GM18498 (cell line): ENCODE data around the gene SMG9.

ENCODE experiments used
- ATAC-seq: cut with Tn5 transposase; IDR thresholded peaks from one replicate; pipeline ENCODE4 v1.9.1; 2021; ENCODE audit warnings: mild to moderate bottlenecking, moderate library complexity; ENCODE audit not compliant: unreplicated experiment

The SMG9 gene, protein sequence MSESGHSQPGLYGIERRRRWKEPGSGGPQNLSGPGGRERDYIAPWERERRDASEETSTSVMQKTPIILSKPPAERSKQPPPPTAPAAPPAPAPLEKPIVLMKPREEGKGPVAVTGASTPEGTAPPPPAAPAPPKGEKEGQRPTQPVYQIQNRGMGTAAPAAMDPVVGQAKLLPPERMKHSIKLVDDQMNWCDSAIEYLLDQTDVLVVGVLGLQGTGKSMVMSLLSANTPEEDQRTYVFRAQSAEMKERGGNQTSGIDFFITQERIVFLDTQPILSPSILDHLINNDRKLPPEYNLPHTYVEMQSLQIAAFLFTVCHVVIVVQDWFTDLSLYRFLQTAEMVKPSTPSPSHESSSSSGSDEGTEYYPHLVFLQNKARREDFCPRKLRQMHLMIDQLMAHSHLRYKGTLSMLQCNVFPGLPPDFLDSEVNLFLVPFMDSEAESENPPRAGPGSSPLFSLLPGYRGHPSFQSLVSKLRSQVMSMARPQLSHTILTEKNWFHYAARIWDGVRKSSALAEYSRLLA

DNA sequence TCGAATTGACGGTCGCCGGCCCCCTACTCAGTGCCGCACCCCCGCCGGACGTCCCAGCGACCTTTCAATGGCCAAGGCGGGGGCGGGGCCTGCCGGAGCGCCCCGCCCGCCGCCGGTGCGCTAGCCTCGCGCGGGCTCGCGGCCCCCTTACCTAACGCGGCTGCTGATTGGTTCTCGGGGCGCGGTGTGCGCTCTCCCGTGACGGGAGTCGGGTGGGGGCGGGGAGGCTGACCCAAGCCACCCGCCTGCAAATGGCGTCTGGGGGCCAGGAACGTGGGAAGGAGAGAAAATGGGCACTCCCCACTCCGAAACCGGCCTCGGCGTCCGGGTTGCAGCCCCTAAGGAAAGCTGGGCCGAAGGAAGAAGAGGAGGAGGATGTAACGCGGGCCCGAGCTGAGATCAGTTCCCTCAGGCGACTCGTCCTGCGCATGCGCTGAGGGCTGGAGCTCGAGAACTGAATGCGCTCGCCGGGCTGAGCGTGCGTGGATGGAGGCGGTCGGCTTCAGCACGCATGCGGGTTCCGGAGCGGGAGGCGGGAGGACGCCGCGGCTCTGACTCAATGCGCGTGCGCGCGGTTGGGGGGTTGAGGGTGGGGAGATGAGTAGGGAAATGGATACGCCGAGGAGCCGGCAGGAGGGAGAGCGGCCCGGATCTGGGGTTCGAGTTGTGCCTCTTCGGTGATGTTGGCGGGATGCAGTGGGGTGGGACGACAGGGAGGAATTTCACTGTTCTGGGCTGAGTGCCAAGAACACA is at the start of gene SMG9:
Gene SMG9, minus strand, starts transcription at position 460 of the 753 bp plus-strand sequence. CDS start 4,221 bp downstream, outside the sequence.
- peak; percentile 74 for ATAC-seq

DNA sequence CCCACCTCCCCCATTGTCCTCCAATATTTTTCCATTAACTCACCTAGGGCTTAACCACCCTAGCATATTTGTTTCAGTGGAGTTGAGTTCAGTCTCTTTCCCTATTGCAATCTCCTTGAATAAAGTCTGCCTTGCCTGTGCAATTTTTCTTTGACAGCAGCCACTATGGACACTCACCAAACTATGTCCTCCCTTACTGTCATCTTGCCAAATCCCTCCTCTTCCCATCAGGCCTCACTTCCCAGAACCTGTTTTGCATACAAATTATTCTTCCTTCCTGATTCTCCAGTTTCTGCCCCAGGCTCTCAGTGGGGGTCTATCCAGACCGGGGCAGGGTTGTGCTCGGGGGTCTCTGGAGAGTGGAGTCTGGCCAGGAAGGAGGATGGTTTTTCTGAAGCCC is 49.7 kb upstream of the SMG9 start:
- no peak for ATAC-seq

DNA sequence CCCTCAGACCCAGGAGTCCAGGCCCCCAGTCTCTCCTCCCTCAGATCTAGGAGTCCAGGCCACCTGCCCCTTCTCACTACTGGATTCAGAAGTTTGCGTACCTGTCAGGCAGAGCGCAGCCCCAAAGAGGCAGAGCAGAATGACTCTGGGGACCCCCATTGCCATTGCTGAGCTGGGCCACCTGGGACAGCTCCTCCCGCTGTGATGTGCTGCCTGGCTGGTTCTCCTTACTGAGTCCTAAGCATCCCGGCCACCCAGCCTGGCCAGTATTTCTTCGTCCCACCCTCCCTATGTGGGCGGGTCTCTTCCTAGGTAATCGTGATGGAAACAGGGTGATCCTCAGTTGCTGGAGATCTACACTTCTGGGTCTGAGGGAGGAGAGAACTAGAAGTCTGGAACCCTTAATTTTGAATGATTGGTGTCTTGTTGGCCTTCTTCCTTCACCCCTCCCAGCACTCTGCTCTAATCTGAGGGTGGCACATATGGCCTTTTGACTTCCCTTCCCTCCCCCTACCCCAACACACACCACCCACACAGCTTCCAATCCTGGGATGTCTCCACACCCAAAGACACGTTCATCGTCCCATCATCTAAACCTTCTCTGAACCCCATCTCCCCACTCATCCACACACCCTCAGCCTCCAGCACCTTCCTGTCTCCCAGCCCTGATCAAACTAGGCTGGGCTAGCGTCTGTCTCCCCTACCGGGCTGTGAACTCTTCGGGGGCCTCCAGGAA is 47.6 kb upstream of the SMG9 start, which contains the start of gene LYPD5:
Gene LYPD5, minus strand, starts transcription at position 232 of the 736 bp plus-strand sequence. Its CDS starts 67 bp downstream, at position 165.
- no peak for ATAC-seq

DNA sequence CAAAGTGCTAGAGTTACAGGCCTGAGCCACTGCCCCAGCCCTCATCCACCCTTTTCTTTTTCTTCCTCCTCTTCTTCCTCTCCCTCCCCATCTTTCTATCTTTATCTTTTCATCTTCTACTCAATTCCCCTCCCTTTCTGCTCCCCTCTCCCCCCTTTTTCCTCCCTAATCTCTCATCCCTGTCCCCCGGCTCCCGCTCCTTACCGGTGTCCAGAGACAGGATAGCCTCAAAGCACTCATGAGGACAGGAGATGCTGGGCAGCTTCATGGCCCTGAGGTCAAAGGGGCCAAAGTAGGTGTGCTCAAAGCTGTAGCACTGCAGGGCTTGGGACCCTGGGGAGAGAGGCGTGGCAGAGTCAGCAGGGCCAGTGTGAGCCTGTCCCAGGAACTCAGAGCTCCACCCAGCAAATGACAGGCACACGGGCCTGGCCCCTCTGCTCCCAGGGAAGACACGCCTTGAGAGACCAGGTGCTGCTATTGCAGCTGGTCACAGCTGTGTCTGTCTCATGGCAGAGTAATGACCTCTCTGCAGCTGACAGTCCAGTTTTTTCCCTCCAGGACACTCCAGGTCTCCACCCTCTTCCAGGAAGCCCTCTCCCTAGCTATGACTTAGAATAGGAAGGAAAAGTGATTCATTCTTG is 44.9 kb upstream of the SMG9 start:
- ATAC-seq: no peak

DNA sequence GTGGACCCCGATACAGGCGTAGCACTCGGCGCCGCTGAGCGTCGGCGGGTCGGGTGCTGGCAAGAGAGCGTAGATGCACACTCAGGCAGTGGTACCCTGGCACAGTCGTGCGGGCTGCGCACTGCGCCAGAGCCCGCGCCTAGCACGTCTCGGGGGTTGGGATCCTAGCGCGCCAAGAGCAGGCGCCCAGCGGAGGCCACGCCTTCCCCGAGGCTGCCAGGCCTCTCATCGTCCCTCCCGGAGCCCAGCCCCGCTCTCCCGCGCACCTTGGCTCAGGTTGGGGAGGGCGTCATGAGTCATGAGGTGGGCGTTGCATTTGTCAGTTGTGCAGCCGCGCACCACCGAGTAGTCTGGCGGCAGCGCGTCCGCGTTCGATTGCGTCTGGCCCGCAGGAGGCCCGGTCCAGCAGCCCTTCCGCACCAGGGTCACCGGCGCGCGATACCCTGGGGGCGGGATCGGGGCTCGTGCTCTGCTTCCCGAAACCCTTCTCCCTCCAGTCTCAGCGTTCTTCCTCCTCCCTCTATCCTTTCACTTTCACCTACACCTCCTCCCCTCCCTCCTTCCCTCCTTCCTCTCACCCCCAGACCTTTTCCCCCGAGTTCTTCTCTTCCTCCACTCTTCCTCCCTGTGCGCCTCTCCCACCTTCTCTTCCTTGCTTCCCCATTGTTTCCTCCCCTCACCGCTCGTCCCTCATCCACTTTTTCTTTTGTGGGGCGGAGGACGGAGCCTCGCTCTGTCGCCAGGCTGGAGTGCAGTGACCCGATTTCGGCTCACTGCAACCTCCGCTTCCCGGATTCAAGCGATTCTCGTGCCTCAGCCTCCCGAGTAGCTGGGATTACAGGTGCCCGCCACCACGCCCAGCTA is 44.0 kb upstream of the SMG9 start:
- ATAC-seq: no peak

DNA sequence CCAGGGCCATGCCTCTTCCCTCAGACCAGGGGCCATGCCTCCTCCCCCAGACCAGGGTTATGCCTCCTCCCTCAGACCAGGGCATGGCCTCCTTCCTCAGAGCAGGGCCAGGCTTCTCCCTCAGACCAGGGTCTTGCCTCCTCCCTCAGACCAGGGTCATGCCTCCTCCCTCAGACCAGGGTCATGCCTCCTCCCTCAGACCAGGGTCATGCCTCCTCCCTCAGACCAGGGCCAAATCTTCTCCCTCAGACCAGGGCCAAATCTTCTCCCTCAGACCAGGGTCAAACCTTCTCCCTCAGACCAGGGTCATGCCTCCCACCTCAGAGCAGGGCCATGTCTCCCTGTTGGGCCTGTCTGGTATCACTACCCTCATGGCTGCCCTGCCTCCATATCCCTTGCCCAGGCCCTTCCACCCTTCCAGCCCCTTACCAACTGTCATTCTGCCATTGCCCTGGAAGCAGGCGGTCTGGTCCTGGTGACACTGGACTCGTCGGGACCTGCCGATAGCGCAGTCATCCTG is 43.3 kb upstream of the SMG9 start:
- ATAC-seq: no peak

DNA sequence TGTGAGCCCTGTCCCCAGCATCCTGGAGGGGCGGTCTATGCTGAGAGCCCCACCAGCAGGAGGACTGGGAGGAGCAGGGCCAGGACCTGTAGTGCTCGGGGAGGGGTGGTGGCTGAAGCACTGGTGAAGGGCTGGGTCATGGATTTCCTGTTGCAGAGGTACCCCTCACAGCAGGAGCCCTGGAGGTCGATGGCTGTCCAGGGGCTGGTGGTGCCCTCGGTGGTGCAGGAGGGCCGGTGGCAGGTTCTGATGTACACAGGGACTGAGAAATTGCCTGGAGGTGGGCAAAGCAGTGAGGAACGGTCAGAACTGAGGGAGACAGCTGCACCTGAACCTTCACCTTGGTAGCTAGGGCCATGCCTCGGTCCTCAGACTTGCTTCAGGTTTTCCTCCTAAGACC is 42.8 kb upstream of the SMG9 start:
- no peak for ATAC-seq

DNA sequence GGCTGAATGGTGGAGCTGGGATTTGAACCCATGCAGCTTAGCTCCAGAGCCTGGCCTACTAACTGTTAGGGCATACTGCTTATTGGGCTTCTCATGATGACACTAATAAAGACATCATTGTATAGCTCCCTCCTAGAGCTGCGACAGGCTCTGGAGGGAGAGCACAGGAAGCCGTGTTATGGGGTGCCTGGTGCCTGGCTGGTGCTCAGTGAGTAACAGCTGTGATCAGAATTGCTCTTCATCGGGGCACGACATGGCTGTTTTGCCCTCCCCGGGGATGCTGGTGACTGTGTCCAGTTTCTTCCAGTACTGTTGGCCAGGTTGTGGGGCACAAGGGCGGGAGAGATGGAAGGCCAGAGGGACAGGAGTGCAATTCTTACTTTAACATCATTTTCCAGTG is 42.4 kb upstream of the SMG9 start:
- ATAC-seq: no peak

DNA sequence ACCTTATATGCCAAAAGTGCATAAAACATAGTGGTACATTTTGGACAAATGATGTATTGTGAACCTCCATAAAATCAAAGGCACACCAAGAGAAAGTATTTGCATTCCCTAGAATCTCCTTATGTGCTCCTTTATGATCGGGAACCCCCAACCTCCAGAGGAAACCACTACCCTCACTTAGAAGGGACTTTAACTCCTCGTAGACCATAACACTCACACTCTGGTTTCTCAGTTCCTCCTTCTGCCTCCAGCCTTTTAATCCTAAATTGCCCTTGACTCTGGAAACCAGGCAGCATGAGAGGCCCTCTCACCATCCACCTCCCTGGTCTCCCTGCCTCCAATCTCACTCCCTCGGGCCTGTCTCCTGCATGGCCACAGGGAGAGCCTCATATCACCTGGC is 35.8 kb upstream of the SMG9 start:
- no peak for ATAC-seq

DNA sequence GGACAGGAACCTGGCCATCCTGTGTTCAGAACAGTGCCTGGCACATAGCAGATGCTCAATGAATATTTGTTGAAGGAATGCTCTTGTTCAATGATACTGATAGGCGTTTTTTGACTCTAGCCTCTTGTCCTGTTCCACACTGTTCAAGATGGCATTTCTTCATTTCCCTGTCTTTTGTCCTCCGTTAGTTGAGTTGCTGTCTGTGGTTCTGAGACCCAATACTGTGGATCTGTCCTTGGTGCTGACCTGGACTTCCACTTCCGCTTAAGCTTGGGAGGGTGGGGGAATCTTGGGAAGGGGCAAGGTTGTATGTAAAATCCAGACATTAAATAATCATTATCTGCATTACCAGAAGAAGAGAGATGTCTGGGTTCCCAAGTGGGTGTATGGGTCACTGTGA is 34.3 kb upstream of the SMG9 start:
- no peak for ATAC-seq

DNA sequence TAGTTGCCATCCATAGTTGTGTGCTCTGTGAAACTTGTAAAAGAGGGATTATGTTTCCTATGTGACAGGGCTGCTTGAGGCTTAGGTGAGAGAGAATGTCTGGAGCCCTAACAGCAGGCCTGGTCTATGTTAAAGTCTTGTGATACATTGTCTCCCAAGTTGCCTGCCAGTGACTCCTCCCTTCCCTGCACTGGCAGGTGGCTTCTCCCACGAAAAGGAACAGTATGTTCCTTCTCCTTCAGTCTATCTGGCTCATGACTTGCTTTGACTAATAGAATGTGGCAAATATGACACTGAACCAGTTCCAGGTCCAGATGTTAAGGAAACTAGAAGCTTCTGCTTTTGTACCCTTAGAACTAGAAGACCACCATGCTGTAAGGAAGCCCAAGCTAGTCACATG is 31.9 kb upstream of the SMG9 start:
- no peak for ATAC-seq

DNA sequence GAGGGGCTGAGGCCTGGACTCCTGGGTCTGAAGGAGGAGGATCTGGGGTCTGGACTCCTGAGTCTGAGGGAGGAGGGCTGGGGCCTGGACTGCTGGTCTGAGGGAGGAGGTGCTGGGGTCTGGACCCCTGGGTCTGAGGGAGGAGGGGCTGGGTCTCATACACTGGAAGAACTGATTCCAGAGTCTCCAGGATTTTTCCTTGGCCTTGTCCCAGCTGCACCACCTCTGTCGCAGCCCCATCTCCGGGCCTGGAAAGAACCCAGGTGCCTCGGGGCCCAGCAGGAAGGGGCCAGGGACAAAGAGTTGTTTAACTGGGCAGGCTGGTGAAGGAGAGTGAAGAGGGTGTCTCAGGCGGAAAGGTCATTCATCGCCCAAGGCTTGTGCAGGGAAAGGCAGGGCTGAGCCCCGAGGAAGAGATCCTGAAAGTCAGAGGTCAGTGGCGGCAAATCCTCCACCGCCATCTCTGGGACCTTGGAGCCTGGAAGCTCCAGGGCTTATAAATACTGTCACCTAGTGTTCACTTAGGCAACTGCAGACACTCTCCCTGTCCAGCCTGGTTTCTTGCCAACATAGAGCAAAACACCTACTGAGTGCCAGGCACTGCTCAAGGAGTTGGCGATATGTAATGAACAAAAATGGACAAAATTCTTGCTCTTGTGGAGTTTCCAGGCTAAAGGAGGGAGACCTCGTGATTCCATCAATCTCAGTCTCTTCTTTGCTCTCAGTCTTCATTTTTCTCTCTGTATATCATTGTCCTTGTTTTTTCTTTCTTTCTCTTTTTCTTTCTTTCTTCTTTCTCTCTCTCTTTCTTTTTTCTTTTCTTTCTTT is 30.4 kb upstream of the SMG9 start:
- no peak for ATAC-seq

DNA sequence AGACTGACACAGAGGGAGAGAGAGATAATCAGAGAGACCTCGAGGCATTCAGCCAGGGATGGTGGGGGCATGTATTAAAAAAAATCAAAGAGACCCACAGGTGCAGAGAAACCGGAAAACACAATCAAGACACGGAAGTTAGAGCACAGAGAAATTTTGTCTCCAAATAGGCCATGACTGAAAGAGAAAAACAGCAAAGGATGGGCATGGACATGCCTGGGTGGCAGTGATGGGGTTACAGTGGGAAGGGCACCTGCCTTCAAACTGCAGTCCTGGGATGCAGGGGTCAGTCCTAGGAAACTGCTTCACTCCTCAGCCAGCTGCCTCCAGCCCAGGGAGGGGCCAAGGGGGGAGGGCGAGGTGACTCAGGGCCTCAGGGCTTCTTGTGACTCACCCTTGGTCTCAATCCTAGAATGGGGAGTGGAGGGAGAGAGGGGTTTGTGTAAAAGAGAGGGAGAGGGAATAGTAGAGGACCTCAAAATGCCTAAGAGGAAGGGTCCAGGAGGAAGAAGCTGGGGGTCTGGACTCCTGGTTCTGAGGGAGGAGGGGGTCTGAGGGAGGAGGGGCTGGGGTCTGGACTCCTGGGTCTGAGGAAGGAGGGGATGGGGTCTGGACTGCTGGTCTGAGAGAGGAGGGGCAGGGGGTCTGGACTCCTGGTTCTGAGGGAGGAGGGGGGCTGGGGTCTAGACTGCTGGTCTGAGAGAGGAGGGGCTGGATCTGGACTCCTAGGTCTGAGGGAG is 29.6 kb upstream of the SMG9 start:
- ATAC-seq: no peak

DNA sequence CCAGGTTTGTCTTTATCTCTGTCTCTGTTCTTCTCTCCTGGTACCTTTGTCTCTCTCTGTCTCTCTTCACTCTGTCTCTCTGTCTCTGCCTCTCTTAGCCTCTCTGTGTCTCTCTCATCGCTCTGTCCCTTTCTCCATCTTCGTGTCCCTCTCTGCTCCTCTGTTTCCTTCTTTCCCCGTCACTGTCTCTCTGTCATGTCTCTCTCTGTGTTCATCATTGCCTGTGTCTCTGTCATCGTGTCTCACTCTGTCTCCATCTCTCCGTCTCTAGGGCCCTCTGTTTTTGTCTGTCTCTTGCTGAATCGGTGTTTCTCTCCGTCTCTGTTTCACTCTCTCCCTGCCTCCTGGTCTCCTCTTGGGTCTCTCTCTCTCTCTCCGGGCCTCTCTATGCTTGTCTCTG is 28.9 kb upstream of the SMG9 start:
- no peak for ATAC-seq

DNA sequence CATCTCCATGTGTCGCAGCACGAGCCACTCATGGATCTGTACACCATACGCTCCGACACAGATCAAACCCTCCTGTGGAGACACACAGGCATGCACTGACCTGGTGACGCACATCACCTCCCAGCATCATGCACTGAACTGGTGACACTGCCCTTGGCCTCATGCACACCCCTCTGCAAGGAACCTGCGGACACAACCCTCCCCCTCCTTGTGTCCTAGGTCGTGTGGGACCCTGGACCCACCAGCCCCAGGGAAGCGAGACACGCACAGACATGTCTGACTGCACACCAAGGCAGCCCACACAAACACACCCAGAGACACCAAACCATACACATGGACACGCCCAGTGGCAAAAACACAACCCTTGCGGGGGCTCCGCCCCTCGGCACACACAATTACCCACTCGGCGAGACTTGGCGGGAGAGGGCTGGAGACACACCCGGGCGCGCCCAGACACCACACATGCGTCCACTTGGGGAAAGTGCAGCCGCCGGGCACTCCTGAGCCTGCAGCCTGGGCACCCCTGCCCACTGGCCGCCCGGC is 28.0 kb upstream of the SMG9 start:
- no peak for ATAC-seq

DNA sequence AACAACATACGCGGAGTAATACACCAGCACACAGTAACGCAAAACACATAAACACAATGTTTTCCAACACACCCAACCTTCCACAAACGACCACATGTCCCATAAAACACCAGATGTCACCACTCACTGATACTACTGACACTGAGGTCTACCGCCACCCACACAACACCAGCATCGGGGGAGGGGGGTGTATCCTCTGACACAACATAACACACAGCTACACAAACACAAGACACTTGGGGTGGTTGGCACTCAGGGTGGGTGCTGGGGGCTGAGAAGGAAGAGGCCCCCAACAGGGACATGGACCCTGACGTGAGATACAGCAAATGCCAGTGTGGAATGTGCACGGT is 27.5 kb upstream of the SMG9 start:
- ATAC-seq: no peak

DNA sequence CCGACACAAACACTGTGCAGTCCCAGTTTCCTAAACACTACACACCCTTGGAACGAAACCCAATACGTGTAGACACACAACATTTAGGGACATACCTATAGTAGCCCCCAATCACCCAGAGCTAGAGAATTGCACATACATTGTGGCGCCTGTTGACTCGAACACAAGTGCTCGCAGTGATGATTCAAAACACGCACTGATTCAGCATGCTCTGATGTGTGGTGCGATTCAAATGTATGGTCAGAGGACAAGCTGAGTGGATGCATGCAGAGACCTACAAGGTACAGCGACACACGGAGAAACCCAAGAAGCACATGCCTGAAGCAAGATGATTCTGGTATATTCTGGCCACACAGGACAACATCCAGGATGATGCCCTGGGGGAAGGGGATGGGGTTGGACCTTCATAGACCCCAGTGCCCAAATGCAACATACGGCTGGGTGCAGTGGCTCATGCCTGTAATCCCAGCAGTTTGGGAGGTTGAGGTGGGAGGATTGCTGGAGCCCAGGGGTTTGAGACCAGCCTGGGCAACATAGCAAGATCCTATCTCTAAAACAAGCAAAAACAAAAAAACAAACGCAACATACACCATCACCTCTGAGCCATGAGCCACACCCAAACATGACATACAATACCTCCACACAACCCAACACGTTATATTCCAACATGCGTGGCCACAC is 27.0 kb upstream of the SMG9 start:
- ATAC-seq: no peak
